Right lung (tissue), 10 donors: ENCODE data around the gene KCNE5. TPM values are rescaled to one million over a fixed set of nuclear protein-coding genes. Genes with fewer than 3 reads are reported as not detected.
"Not testable (repeated sequence)": the region's sequence is repeated elsewhere in the genome, so short reads cannot be mapped to it uniquely, and the experiment has no call there.

ENCODE experiments used
- DNase-seq, 2 donors: peaks; one replicate each; pipeline ENCODE4 v3.0.0-alpha.2; 2013
- long read RNA-seq, 8 donors: transcript quantifications; one replicate each; lab custom pipeline, GENCODE V29; 2026
- polyA plus RNA-seq, 5 donors: library from polyadenylated mRNA; unstranded; fragments of 120-200 nt; gene quantifications; one replicate each; pipeline versions ENCODE4 v1.2.1 to v1.2.3, GENCODE V29; 2013; ENCODE audit warnings: inconsistent platforms in 1 of 5, low replicate concordance in 1 of 5; ENCODE audit not compliant: insufficient read length in 5 of 5, insufficient read depth in 1 of 5

The KCNE5 gene
- 1 to 10 TPM; 3.6 to 8.9 (median 5.1) TPM for polyA plus RNA-seq
- long read RNA-seq, donor 1, partial matches to known transcripts: 0 of 4 reads
- long read RNA-seq, donor 1, other reads (novel, unspliced or antisense): 0 of 4 reads
- long read RNA-seq, donor 2, transcript KCNE5-201 (1 exons, 1,473 nt): major isoform, 9 of 9 reads
- long read RNA-seq, donor 2, partial matches to known transcripts: 0 of 9 reads
- long read RNA-seq, donor 2, other reads (novel, unspliced or antisense): 0 of 9 reads
- long read RNA-seq, donor 3, transcript KCNE5-201 (1 exons, 1,473 nt): major isoform, 11 of 11 reads
- long read RNA-seq, donor 3, partial matches to known transcripts: 0 of 11 reads
- long read RNA-seq, donor 3, other reads (novel, unspliced or antisense): 0 of 11 reads
- long read RNA-seq, donor 4, partial matches to known transcripts: 0 of 4 reads
- long read RNA-seq, donor 4, other reads (novel, unspliced or antisense): 0 of 4 reads
- long read RNA-seq, donor 5, transcript KCNE5-201 (1 exons, 1,473 nt): major isoform, 14 of 14 reads
- long read RNA-seq, donor 5, partial matches to known transcripts: 0 of 14 reads
- long read RNA-seq, donor 5, other reads (novel, unspliced or antisense): 0 of 14 reads
- long read RNA-seq, donor 6, transcript KCNE5-201 (1 exons, 1,473 nt): major isoform, 5 of 5 reads
- long read RNA-seq, donor 6, partial matches to known transcripts: 0 of 5 reads
- long read RNA-seq, donor 6, other reads (novel, unspliced or antisense): 0 of 5 reads
- long read RNA-seq, donor 7, partial matches to known transcripts: 0 of 4 reads
- long read RNA-seq, donor 7, other reads (novel, unspliced or antisense): 0 of 4 reads
- long read RNA-seq, donor 8, partial matches to known transcripts: 0 of 3 reads
- long read RNA-seq, donor 8, other reads (novel, unspliced or antisense): 0 of 3 reads

- DNase-seq: peak; percentile 43 to 49
Observed at GRCh38 chrX:109624641-109625616, at the start of gene KCNE5. Gene KCNE5 (minus strand): TSS chrX:109625172. CDS start chrX:109625020, 152 bp downstream.

GRCh38 chrX:109672239-109672638 is 47.3 kb upstream of the KCNE5 start:
- no peak for DNase-seq

GRCh38 chrX:109671170-109671569 is 46.2 kb upstream of the KCNE5 start:
- DNase-seq: not testable (repeated sequence)

- DNase-seq: no peak
Observed at GRCh38 chrX:109667986-109668385, 43.0 kb upstream of the KCNE5 start.

- no peak for DNase-seq
Observed at GRCh38 chrX:109660435-109661143, 35.6 kb upstream of the KCNE5 start.

- no peak for DNase-seq
Observed at GRCh38 chrX:109658391-109658790, 33.4 kb upstream of the KCNE5 start.

GRCh38 chrX:109657364-109657763 is 32.4 kb upstream of the KCNE5 start:
- DNase-seq: not testable (repeated sequence)

GRCh38 chrX:109656774-109657173 is 31.8 kb upstream of the KCNE5 start:
- no peak for DNase-seq

- no peak for DNase-seq
Observed at GRCh38 chrX:109655502-109656201, 30.7 kb upstream of the KCNE5 start.

- no peak for DNase-seq
Observed at GRCh38 chrX:109654516-109655109, 29.6 kb upstream of the KCNE5 start.

GRCh38 chrX:109644671-109645070 is 19.7 kb upstream of the KCNE5 start:
- DNase-seq: not testable (repeated sequence)

- DNase-seq: no peak
Observed at GRCh38 chrX:109643687-109644086, 18.7 kb upstream of the KCNE5 start.

GRCh38 chrX:109638158-109638557 is 13.2 kb upstream of the KCNE5 start:
- DNase-seq: no peak

- DNase-seq: not testable (repeated sequence)
Observed at GRCh38 chrX:109637477-109637876, 12.5 kb upstream of the KCNE5 start.

GRCh38 chrX:109635146-109635545 is 10.2 kb upstream of the KCNE5 start:
- no peak for DNase-seq

- DNase-seq: peak in 1 of 2 donors; percentile 13
Observed at GRCh38 chrX:109632906-109633504, 8.0 kb upstream of the KCNE5 start.

GRCh38 chrX:109629310-109629709 is 4.3 kb upstream of the KCNE5 start:
- DNase-seq: peak in 1 of 2 donors; percentile 17

GRCh38 chrX:109626637-109627036 is 1.7 kb upstream of the KCNE5 start:
- no peak for DNase-seq

GRCh38 chrX:109623997-109624396 is 975 bp downstream of the KCNE5 start:
- DNase-seq: peak in 1 of 2 donors; percentile 8
